OCI-LY3 (cell line): Measurements from ENCODE around the gene BLM.

Source experiments
- EZH2phosphoT487 ChIP-seq: fragments of 200-600 bp; shearing (Covaris generic); IDR thresholded peaks from 2 replicates; pipeline ENCODE4 v1.6.1; 2018; ENCODE audit warnings: antibody characterized with exemption, mixed run types, low read depth
- TF ChIP-seq, protein P1 (sequence below): fragments of 200-600, 300-600 bp; sonication (generic); IDR thresholded peaks from 2 replicates; pipeline ENCODE4 v1.5.1; 2014; ENCODE audit warnings: antibody characterized with exemption, low read length, low read depth

DNA sequence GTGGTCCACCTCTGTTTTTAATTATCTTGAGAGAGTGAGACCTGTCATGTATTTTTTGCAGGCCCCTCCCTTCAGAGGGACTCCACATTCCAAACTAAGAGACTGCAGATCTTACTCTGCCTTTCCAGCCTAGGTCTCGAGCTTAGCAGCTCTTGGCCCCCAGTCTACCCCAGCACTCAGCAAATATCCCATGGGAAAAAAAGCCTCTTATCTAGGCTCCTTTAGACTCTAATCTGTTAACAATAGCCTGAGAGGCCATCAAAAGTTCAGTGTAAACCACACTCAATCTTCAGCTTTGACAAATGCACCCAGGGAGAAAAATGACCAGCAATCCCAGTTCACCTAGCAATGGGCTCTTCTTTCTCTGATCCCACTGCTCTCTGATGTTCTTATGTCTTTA lies 8.6 kb upstream of the BLM start:
- TF ChIP-seq, protein P1, sequence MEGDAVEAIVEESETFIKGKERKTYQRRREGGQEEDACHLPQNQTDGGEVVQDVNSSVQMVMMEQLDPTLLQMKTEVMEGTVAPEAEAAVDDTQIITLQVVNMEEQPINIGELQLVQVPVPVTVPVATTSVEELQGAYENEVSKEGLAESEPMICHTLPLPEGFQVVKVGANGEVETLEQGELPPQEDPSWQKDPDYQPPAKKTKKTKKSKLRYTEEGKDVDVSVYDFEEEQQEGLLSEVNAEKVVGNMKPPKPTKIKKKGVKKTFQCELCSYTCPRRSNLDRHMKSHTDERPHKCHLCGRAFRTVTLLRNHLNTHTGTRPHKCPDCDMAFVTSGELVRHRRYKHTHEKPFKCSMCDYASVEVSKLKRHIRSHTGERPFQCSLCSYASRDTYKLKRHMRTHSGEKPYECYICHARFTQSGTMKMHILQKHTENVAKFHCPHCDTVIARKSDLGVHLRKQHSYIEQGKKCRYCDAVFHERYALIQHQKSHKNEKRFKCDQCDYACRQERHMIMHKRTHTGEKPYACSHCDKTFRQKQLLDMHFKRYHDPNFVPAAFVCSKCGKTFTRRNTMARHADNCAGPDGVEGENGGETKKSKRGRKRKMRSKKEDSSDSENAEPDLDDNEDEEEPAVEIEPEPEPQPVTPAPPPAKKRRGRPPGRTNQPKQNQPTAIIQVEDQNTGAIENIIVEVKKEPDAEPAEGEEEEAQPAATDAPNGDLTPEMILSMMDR = no peak
- TF ChIP-seq EZH2phosphoT487 = no peak
